Measurements from ENCODE around the gene LARGE2. TPM values are rescaled to one million over a fixed set of nuclear protein-coding genes. Genes with fewer than 3 reads are reported as not detected.

Gene LARGE2
- total RNA-seq, 1 donor from 2014 or later: 0.07 TPM

DNA sequence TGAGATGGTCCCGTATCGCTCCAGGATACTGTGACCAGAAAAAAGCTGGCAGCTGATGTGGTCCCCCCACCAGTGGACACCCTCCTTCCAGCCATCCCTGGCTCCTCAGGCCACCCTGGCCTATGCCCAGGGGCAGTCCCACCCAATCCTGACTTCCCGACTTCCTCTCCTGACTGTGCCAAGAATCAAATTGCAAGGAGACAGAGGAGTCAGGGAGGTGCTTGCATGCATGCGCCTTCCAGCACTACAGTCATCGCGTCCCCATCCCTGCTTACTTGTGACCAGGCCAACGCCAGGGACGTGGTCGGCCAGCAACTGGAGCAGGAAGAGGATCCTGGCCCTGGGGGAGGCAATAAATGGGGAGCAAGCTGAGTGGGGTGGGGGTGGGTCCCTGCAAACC, 11.8 kb upstream of the LARGE2 start:
- H3K27ac Mint-ChIP-seq: no peak overlapping the region
- H3K9me3 Mint-ChIP-seq: no peaks in the 10 kb centered on the region
- no peak for DNase-seq (ENCODE audit: low spot score)
- peaks cover 25% of the 10 kb centered on the region for H3K36me3 Mint-ChIP-seq (ENCODE audit: low read depth)
- H3K27me3 Mint-ChIP-seq (ENCODE audit: low read depth): no peaks in the 10 kb centered on the region
- intact Hi-C loops (cut with micrococcal nuclease): no loop called here
- no peaks in the 10 kb centered on the region for H3K4me1 Mint-ChIP-seq (ENCODE audit: low read depth)
- H3K4me3 Mint-ChIP-seq (ENCODE audit: low read depth): no peak overlapping the region

DNA sequence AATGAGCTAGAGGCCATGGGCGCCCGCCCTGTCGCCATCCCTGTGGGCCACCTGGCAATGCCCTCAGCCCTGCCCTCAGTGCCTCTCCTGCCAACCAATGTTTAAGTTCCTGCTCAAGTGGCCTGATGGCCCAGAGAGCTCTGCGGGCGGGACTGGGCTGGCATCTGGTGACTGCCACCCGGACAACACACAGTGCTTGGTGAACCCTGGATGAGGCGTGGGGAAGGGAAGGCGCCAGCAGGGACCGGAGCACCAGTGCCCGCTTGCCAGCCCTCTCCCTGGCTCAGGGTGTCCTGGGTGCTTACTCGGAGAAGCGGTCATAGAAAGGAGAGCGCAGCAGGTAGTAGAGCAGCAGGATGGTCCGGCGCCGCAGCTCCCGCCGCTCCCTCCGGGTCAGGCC, 8.9 kb upstream of the LARGE2 start:
- Mint-ChIP-seq H3K36me3 (ENCODE audit: low read depth) (peaks cover 33% of the 10 kb centered on the region), H3K9me3 (no peaks in the 10 kb centered on the region), H3K4me1 (ENCODE audit: low read depth) (peaks cover 11% of the 10 kb centered on the region), H3K4me3 (ENCODE audit: low read depth) (no peak overlapping the region), H3K27me3 (ENCODE audit: low read depth) (no peaks in the 10 kb centered on the region), H3K27ac (no peak overlapping the region)
- no peak for DNase-seq (ENCODE audit: low spot score)
- intact Hi-C loops (cut with micrococcal nuclease): no loop called here

DNA sequence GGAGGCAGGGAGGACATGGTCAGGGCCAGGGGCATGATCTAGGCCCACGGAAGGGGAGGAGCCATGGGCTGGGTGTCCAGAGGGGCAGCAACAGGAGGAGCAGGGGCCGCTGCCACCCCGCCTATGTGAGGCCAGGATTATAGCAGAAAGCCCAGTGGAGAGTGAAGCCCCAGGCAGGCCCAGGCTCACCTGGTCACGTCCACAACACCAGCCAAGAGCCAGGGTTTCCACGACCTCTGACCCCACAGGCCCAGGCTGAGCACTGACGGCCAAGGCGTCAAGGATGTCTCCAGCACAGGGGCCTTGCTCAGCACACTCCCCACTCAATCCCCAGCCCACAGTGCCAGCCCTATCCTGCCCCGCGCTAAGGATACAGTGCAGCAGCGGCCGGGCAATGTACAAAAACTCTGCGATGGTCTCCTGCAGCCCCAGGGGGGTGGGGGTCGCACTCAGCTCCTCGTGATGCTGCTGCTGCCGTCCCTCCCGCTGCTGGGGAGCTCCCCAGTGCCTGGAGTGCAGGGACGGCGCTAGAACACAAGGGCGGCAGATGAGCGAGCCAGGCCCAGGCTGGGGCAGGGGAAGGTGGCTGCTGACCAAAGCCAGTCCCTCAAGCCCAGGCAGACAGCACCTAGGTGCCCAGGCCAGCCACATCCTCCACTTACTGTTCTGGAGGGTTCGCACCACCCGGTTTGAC, 8.4 kb upstream of the LARGE2 start:
- Mint-ChIP-seq H3K4me3 (ENCODE audit: low read depth) (peak overlapping the region; percentile 13), H3K27me3 (ENCODE audit: low read depth) (no peaks in the 10 kb centered on the region), H3K36me3 (ENCODE audit: low read depth) (peaks cover 33% of the 10 kb centered on the region), H3K4me1 (ENCODE audit: low read depth) (peaks cover 12% of the 10 kb centered on the region), H3K9me3 (no peaks in the 10 kb centered on the region), H3K27ac (no peak overlapping the region)
- intact Hi-C loops (cut with micrococcal nuclease): no loop called here
- no peak for DNase-seq (ENCODE audit: low spot score)

- Mint-ChIP-seq H3K4me3 (ENCODE audit: low read depth) (peak overlapping the region; percentile 23), H3K4me1 (ENCODE audit: low read depth) (peaks cover 19% of the 10 kb centered on the region)
- DNase-seq (ENCODE audit: low spot score): no peak
Measured at GRCh38 chr11:45915446-45915845, 7.0 kb upstream of the LARGE2 start.

DNA sequence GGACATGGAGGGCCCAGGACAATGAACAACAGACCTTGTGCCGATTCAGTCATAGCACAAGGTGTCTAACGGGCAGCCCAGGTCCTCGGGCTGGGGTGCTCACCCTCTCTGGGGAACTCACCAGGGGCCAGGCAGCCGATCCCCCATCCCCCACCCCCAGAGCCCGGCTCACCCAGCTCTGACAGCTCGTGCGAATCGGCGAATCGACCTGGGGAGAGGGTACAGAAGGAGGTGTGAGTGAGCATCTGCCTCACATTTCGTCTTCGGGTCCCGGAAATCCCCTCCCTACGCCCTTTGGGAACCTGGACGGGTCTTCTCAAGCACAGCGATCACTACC, 5.2 kb upstream of the LARGE2 start:
- Mint-ChIP-seq H3K36me3 (ENCODE audit: low read depth) (peaks cover 23% of the 10 kb centered on the region), H3K27ac (peak overlapping the region; percentile 98), H3K9me3 (no peaks in the 10 kb centered on the region), H3K4me1 (ENCODE audit: low read depth) (peaks cover 22% of the 10 kb centered on the region), H3K4me3 (ENCODE audit: low read depth) (peak overlapping the region; percentile 96), H3K27me3 (ENCODE audit: low read depth) (peaks cover 7% of the 10 kb centered on the region)
- intact Hi-C loops (cut with micrococcal nuclease): loop anchor here (1.0 to 5.0 kb wide), 3 partner anchors 205 to 1350 kb away; partner anchors contain the start of genes CD82 and PHF21A
- DNase-seq (ENCODE audit: low spot score): no peak

More at GRCh38 chr11:45915446-45915845, 7.0 kb upstream of the LARGE2 start:
- intact Hi-C loops (cut with micrococcal nuclease): loop anchor here (5.0 kb wide), 2 partner anchors 207 to 1348 kb away; partner anchors contain the start of genes CD82 and PHF21A
- Mint-ChIP-seq H3K27ac (no peak overlapping the region), H3K36me3 (ENCODE audit: low read depth) (peaks cover 33% of the 10 kb centered on the region), H3K27me3 (ENCODE audit: low read depth) (no peaks in the 10 kb centered on the region), H3K9me3 (no peaks in the 10 kb centered on the region)

DNA sequence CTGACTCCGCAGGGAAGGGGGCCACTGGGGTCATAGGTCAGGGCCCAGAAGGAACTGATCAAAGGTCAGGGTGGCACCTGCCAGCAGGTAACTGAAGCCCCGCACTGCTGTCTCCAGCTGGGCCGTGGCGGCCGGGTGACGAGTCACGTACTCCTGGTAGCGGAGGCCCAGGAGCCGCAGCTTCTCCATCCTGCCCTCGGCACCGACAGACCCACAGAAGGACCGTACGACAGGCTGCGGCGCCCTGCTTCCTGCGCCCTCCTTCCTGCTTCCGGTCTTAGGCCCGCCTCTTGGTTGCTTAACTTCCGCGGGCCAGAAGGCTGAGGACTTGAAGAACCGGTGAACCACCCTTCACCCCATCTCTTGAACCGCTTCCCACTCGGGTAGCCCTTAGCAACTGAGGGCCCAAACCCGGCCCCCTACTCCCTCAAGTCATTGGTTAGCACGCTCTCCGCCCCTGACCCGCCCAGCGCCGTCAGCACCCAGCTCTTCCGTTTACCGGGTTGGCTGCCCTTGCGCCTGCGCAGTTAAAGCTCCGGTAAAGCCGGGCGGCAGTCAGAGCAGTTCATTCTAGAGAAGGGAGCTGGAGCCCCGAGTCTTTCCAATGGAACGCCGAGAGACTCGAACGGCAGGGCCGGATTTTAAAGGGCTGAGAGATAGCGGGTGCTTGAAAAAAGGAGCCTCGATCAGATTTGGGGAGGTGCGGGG, 4.7 kb upstream of the LARGE2 start, which contains the start of gene PEX16:
TSS of gene PEX16 (minus strand) at position 255 of the 708 bp plus-strand sequence. CDS start at position 189, 66 bp downstream.
- intact Hi-C loops (cut with micrococcal nuclease): loop anchor here (1.0 to 5.0 kb wide), 6 partner anchors 32 to 1350 kb away; partner anchors contain the start of genes CD82, CRY2, MAPK8IP1 and PHF21A
- Mint-ChIP-seq H3K4me3 (ENCODE audit: low read depth) (peak within 1 kb of the TSS; percentile 96), H3K4me1 (ENCODE audit: low read depth) (peaks cover 22% of the 10 kb centered on the region), H3K9me3 (no peaks in the 10 kb centered on the region), H3K27ac (peak within 1 kb of the TSS; percentile 98), H3K36me3 (ENCODE audit: low read depth) (peaks cover 23% of the 10 kb centered on the region), H3K27me3 (ENCODE audit: low read depth) (peaks cover 7% of the 10 kb centered on the region)
- peak; percentile 98 for DNase-seq (ENCODE audit: low spot score)

DNA sequence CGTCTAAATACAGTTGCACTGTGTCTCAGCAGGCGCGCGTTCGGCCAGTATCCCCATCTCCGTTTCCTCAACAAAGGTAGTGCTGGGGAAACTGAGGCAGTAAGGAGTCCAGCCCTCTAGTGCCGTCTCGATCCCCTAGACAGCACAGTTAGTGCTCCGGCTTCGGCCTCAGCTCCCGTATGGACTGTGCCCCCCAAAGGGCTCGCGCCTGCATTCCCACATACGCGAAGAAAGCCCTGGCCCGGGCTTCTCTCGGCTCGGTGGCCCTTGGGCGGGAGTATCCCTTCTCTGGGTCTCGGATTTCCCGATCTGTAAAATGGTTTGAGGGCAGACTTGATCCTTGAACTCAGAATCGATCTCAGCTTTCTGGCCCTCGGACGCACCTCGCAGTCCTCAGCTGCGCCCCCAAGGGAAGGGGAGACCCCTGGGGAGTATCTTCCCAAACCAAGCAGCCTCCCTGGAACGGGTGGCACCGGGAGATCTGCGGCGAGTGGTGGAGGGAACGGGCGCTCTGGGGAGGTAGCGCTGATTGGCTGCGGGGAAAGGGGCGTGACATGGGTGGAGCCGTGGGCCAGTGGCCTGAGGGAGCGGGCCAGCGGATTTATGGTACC, 4.0 kb upstream of the LARGE2 start:
- Mint-ChIP-seq H3K36me3 (ENCODE audit: low read depth) (peaks cover 22% of the 10 kb centered on the region), H3K4me1 (ENCODE audit: low read depth) (peaks cover 24% of the 10 kb centered on the region), H3K27ac (peak overlapping the region; percentile 98), H3K4me3 (ENCODE audit: low read depth) (peak overlapping the region; percentile 96), H3K9me3 (no peaks in the 10 kb centered on the region), H3K27me3 (ENCODE audit: low read depth) (peaks cover 10% of the 10 kb centered on the region)
- DNase-seq (ENCODE audit: low spot score): peak; percentile 62
- intact Hi-C loops (cut with micrococcal nuclease): loop anchor here (1.0 to 5.0 kb wide), 5 partner anchors 33 to 1351 kb away; partner anchors contain the start of genes CD82, CRY2, MAPK8IP1 and PHF21A

DNA sequence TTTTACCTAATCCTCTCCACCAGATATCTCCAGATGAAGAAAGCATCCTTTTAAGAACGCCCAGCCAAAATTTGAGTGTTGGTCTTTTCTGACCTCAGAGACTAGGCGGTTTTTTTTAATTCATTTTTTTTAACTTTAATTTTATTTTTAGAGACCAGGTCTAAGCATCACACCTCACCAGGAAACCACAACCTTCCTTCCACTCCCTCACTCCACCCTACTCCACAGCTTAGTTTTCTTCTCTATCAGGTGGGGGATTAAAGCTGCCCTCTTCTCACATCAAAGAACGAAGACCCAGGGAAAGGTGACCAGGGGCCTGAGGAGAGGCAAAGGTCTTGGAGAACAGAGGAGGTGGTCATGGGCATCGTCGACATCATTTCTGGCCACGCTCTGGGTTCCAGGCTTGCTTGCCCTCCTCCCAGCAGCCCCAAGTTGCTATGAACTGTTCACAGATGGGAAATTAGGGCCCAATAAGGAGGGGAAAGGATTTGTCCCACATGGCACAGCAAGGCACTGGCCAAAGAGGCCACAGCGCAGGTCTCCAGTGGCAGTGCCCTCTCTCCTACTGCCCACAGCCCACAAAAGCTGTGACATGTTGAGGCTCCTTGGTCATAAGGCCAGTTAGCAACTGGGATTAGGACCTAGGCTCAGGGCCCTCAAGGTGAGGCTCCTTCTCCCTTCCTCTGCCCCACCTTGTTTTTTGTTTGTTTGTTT, 3.3 kb upstream of the LARGE2 start:
- no peak for DNase-seq (ENCODE audit: low spot score)
- H3K9me3 Mint-ChIP-seq: no peaks in the 10 kb centered on the region
- intact Hi-C loops (cut with micrococcal nuclease): loop anchor here (1.0 to 5.0 kb wide), 5 partner anchors 34 to 1352 kb away; partner anchors contain the start of genes CD82, CRY2, MAPK8IP1 and PHF21A
- H3K4me1 Mint-ChIP-seq (ENCODE audit: low read depth): peaks cover 24% of the 10 kb centered on the region
- H3K36me3 Mint-ChIP-seq (ENCODE audit: low read depth): peaks cover 20% of the 10 kb centered on the region
- H3K4me3 Mint-ChIP-seq (ENCODE audit: low read depth): peak overlapping the region; percentile 96
- peaks cover 14% of the 10 kb centered on the region for H3K27me3 Mint-ChIP-seq (ENCODE audit: low read depth)
- H3K27ac Mint-ChIP-seq: peak overlapping the region; percentile 98

- H3K36me3 Mint-ChIP-seq (ENCODE audit: low read depth): peaks cover 15% of the 10 kb centered on the region
- DNase-seq (ENCODE audit: low spot score): no peak
- no peaks in the 10 kb centered on the region for H3K9me3 Mint-ChIP-seq
- peaks cover 25% of the 10 kb centered on the region for H3K4me1 Mint-ChIP-seq (ENCODE audit: low read depth)
- H3K4me3 Mint-ChIP-seq (ENCODE audit: low read depth): peak overlapping the region; percentile 55
- peaks cover 23% of the 10 kb centered on the region for H3K27me3 Mint-ChIP-seq (ENCODE audit: low read depth)
- intact Hi-C loops (cut with micrococcal nuclease): loop anchor here (5.0 kb wide), 2 partner anchors 202 to 1353 kb away; partner anchors contain the start of genes CD82 and PHF21A
- H3K27ac Mint-ChIP-seq: no peak overlapping the region
Measured at GRCh38 chr11:45919806-45920530, 2.5 kb upstream of the LARGE2 start.

DNA sequence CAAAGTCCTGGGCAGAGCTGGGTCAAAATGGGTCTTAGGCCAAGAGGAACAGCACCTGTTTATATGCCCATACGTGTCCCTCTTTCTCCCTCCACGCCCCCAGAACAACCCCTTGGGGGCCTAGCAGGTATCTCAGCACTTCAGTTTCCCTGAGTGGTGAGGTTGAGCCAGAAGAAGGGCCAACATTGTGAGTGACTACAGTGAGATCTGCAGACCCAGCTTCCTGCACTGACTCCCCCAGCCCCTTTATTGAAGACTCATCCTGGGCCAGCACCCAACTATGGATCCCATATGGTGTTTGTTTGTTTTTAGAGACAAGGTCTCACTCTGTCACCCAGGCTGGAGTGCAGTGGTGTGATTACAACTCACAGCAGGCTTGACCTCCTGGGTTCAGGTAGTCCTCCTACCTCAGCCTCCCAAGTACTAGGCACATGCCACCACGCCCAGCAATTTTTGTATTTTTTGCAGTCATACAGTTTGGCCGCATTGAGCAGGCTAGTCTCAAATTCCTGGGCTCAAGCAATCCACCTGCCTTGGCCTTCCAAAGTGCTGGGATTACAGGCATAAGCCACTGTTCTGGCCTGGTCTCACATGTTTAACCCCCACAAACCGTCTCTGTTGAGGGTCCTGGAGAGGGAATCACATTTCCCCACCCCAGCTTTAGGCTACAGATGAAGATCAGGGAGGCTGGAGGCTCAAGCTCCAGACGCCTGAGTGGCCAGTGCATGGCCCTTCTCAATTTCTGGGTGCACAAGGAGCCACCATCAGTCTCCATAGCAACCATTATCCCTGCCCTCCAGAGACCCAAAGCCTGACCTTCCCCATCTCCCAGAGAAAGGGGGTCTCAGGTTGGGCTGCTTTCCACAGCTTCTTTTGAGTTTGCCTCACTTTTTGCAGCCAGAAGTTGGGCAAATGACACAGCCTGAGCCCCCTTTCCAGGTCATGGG, 1.7 kb upstream of the LARGE2 start:
- intact Hi-C loops (cut with micrococcal nuclease): no loop called here
- H3K9me3 Mint-ChIP-seq: no peaks in the 10 kb centered on the region
- no peak overlapping the region for H3K27ac Mint-ChIP-seq
- H3K4me3 Mint-ChIP-seq (ENCODE audit: low read depth): no peak overlapping the region
- H3K27me3 Mint-ChIP-seq (ENCODE audit: low read depth): peaks cover 23% of the 10 kb centered on the region
- DNase-seq (ENCODE audit: low spot score): no peak
- H3K4me1 Mint-ChIP-seq (ENCODE audit: low read depth): peaks cover 25% of the 10 kb centered on the region
- peaks cover 7% of the 10 kb centered on the region for H3K36me3 Mint-ChIP-seq (ENCODE audit: low read depth)

Data from activated T-helper 2 cell treated with anti-CD3 and anti-CD28 coated beads, Interferon-gamma antibody, Interleukin-2, Interleukin-4, amounts not matched to agents 10 μg/mL and 5 μg/mL and 100 μg/mL, durations not matched to agents 14 hours and 24 hours and 36 hours (primary cell).